HCT116 (cell line): ENCODE measurements around the gene HNRNPA2B1.

Source experiments
- CEBPB ChIP-seq: IDR thresholded peaks from 2 replicates; pipeline ENCODE4 v1.6.1; 2012; ENCODE audit warnings: low read depth
- ELF1 ChIP-seq: IDR thresholded peaks from 2 replicates; pipeline ENCODE4 v1.6.1; 2012; ENCODE audit warnings: low read depth, borderline replicate concordance
- EZH2phosphoT487 ChIP-seq: fragments of 200-600 bp; IDR thresholded peaks from 2 replicates; pipeline ENCODE4 v1.6.1; 2018; ENCODE audit warnings: antibody characterized with exemption, borderline replicate concordance
- FOSL1 ChIP-seq: IDR thresholded peaks from 2 replicates; pipeline ENCODE4 v1.6.1; 2012; ENCODE audit warnings: low read depth
- JUND ChIP-seq: IDR thresholded peaks from 2 replicates; pipeline ENCODE4 v1.6.1; 2012
- POLR2A ChIP-seq: IDR thresholded peaks from 2 replicates; pipeline ENCODE4 v1.7.0; 2011; ENCODE audit warnings: borderline replicate concordance; ENCODE audit not compliant: insufficient read depth, insufficient read length; ENCODE audit errors: extremely low read depth
- POLR2AphosphoS5 ChIP-seq: IDR thresholded peaks from 2 replicates; pipeline ENCODE4 v1.6.1; 2011; ENCODE audit warnings: mild to moderate bottlenecking, low read depth, low read length, moderate library complexity
- SIN3A ChIP-seq: IDR thresholded peaks from 2 replicates; pipeline ENCODE4 v1.6.1; 2012; ENCODE audit warnings: low read depth
- TCF7L2 ChIP-seq: IDR thresholded peaks from 2 replicates; pipeline ENCODE4 v1.7.0; 2011; ENCODE audit warnings: borderline replicate concordance, inconsistent platforms; ENCODE audit not compliant: insufficient read depth, insufficient read length; ENCODE audit errors: extremely low read depth
- TF ChIP-seq, protein P1 (sequence below), 3 experiments: fragments of 200-600 bp in 1 of 3; sonication (generic) in 1 of 3; IDR thresholded peaks in 2 of 3; conservative IDR thresholded peaks in 1 of 3; 2 replicates each; pipeline ENCODE4 v1.5.1; 2012 to 2017; ENCODE audit warnings: low read depth in 2 of 3, low read length in 2 of 3, antibody characterized with exemption in 1 of 3, borderline replicate concordance in 1 of 3, control low read depth in 1 of 3, mild to moderate bottlenecking in 1 of 3, mixed read lengths in 1 of 3, mixed run types in 1 of 3, moderate library complexity in 1 of 3; ENCODE audit not compliant: insufficient read depth in 1 of 3

DNA sequence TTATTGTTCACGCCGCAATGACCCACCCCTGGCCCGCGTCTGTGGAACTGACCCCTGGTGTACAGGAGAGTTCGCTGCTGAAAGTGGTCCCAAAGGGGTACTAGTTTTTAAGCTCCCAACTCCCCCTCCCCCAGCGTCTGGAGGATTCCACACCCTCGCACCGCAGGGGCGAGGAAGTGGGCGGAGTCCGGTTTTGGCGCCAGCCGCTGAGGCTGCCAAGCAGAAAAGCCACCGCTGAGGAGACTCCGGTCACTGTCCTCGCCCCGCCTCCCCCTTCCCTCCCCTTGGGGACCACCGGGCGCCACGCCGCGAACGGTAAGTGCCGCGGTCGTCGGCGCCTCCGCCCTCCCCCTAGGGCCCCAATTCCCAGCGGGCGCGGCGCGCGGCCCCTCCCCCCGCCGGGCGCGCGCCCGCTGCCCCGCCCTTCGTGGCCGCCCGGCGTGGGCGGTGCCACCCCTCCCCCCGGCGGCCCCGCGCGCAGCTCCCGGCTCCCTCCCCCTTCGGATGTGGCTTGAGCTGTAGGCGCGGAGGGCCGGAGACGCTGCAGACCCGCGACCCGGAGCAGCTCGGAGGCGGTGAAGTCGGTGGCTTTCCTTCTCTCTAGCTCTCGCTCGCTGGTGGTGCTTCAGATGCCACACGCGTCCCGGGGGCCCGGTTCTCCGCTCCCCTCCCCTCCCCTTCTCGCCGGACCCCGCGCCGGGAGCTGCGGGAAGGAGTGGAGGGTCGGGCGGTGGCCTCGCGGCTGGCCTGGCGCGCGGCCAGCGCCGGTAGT lies 887 bp upstream of the HNRNPA2B1 start, which contains the start of gene CBX3:
- TF ChIP-seq, protein P1, sequence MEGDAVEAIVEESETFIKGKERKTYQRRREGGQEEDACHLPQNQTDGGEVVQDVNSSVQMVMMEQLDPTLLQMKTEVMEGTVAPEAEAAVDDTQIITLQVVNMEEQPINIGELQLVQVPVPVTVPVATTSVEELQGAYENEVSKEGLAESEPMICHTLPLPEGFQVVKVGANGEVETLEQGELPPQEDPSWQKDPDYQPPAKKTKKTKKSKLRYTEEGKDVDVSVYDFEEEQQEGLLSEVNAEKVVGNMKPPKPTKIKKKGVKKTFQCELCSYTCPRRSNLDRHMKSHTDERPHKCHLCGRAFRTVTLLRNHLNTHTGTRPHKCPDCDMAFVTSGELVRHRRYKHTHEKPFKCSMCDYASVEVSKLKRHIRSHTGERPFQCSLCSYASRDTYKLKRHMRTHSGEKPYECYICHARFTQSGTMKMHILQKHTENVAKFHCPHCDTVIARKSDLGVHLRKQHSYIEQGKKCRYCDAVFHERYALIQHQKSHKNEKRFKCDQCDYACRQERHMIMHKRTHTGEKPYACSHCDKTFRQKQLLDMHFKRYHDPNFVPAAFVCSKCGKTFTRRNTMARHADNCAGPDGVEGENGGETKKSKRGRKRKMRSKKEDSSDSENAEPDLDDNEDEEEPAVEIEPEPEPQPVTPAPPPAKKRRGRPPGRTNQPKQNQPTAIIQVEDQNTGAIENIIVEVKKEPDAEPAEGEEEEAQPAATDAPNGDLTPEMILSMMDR (IDR thresholded peaks at IDR 0.05 in 2 of 3, conservative IDR thresholded peaks at IDR 0.05 in 1 of 3; ENCODE audit: borderline replicate concordance in 1 of 3, insufficient read depth in 1 of 3, low read depth in 2 of 3, low read length in 2 of 3) = no peak
- TF ChIP-seq POLR2A (peak; percentile 79), SIN3A (no peak; the same call in none of the 2 replicates), JUND (no peak), ELF1 (no peak), TCF7L2 (peak; percentile 25), CEBPB (no peak), POLR2AphosphoS5 (peak; percentile 80), EZH2phosphoT487 (no peak), FOSL1 (no peak)
